Heart left ventricle (tissue), 13 donors: ENCODE measurements around the gene ZNF273.

Source experiments
- CTCF ChIP-seq, 12 donors: fragments of 200-600 bp; sonication (generic) in 4 of 12; IDR thresholded peaks; one replicate each; pipeline versions ENCODE4 v1.5.0 to v1.8.0; 2018 to 2022; ENCODE audit warnings: antibody characterized with exemption in 12 of 12, mild to moderate bottlenecking in 5 of 12
- POLR2A ChIP-seq, 2 donors: fragments of 450-650 bp; IDR thresholded peaks; one replicate each; pipeline ENCODE4 v1.6.1; 2017; ENCODE audit warnings: antibody characterized with exemption in 2 of 2, mild to moderate bottlenecking in 2 of 2, moderate library complexity in 2 of 2
- donor health status: ischemic (EF 13 %, LVEDD 7.1; RV severe dilation, severe dysfunction).
- donor health status: DM: no; HTN: yes; CAD: no.
- donor health status: DM: no; HTN: no; CAD: no.
- donor health status: ischemic (EF 25% LVEDD 6.9; RV normal size, moderate dysfunction).
- donor health status: ischemic (EF 25% LVEDD 5.7; RV mildly dilated, moderate dysfunction).
- donor health status: ischemic (EF 35%, LVEDD 5.7; RV mildly dilated, moderate dysfunction).
- donor health status: nonischemic (EF 11% LVEDD 7.7; RV severe dilation, severe dysfunction).
- donor health status: DM: yes; HTN: yes; CAD: no.
- donor health status: PGD.
- donor health status: ischemic (EF 29% LVEDD 5.4; RV normal size, mild dysfunction).
- donor health status: nonischemic (EF 23%, LVEDD 6.1; RV moderate dilation, normal function).

- no peak for TF ChIP-seq CTCF (IDR thresholded peaks at IDR 0.05)
- no peak for TF ChIP-seq POLR2A (IDR thresholded peaks at IDR 0.05)
Observed at GRCh38 chr7:64888901-64889685, 14.0 kb upstream of the ZNF273 start.
